Testis (tissue), 2 donors: ENCODE measurements around the gene ALG13.
"Not testable (repeated sequence)": the region's sequence is repeated elsewhere in the genome, so short reads cannot be mapped to it uniquely, and the experiment has no call there.

Source experiments
- POLR2A ChIP-seq: fragments of 450-650 bp; IDR thresholded peaks from one replicate; pipeline ENCODE4 v1.6.1; 2017; ENCODE audit warnings: antibody characterized with exemption, mild to moderate bottlenecking, moderate library complexity
- TF ChIP-seq, protein P1 (sequence below), 3 experiments: fragments of 450-650 bp in 2 of 3; fragments of 200-600 bp in 1 of 3; sonication (generic) in 1 of 3; IDR thresholded peaks; one replicate each; pipeline ENCODE4 v1.5.1; 2016 to 2019; ENCODE audit warnings: antibody characterized with exemption in 3 of 3, mild to moderate bottlenecking in 2 of 3, moderate library complexity in 1 of 3

DNA sequence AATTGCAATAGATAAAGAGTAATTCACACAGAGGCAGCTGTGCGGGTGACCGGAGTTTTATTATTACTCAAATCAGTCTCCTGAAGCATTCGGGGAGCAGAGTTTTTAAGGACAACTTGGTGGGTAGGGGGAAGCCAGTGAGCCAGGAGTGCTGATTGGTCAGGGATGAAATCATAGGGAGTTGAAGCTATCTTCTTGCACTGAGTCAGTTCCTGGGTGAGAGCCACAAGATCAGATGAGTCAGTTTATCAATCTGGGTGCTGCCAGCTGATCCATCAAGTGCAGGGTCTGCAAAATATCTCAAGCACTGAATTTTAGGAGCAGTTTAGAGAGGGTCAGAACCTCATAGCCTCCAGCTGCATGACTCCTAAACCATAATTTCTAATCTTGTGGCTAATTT, 35.8 kb upstream of the ALG13 start:
- TF ChIP-seq, protein P1, sequence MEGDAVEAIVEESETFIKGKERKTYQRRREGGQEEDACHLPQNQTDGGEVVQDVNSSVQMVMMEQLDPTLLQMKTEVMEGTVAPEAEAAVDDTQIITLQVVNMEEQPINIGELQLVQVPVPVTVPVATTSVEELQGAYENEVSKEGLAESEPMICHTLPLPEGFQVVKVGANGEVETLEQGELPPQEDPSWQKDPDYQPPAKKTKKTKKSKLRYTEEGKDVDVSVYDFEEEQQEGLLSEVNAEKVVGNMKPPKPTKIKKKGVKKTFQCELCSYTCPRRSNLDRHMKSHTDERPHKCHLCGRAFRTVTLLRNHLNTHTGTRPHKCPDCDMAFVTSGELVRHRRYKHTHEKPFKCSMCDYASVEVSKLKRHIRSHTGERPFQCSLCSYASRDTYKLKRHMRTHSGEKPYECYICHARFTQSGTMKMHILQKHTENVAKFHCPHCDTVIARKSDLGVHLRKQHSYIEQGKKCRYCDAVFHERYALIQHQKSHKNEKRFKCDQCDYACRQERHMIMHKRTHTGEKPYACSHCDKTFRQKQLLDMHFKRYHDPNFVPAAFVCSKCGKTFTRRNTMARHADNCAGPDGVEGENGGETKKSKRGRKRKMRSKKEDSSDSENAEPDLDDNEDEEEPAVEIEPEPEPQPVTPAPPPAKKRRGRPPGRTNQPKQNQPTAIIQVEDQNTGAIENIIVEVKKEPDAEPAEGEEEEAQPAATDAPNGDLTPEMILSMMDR (IDR thresholded peaks at IDR 0.05): not testable (repeated sequence)
- TF ChIP-seq POLR2A: not testable (repeated sequence)
